ENCODE measurements around the gene TIAM1. TPM values are rescaled to one million over a fixed set of nuclear protein-coding genes. Genes with fewer than 3 reads are reported as not detected.

Gene TIAM1
- total RNA-seq, 1 experiment from 2014 or later = 22.5 TPM

GRCh38 chr21:31136891-31137290 is 207.2 kb downstream of the TIAM1 start:
- Histone ChIP-seq H3K36me3 (ENCODE audit: low read depth) (0 out of 2 replicates have a peak, but pooled peaks cover 6% of the 10 kb centered on the region), H3K4me2 (no peak overlapping the region), H2AFZ (no peak overlapping the region), H3K27ac (no peak overlapping the region), H3K4me3 (no peak overlapping the region), H4K20me1 (ENCODE audit: insufficient read depth) (no peaks in the 10 kb centered on the region), H3F3A (ENCODE audit: insufficient read depth, low read depth) (no peaks in the 10 kb centered on the region), H3K79me2 (ENCODE audit: low read depth) (no peaks in the 10 kb centered on the region), H3K9me2 (ENCODE audit: insufficient read depth) (no peaks in the 10 kb centered on the region), H3K4me1 (replicated peaks; ENCODE audit: insufficient read depth) (no peaks in the 10 kb centered on the region), H3K9me3 (ENCODE audit: insufficient read depth, low read depth) (no peaks in the 10 kb centered on the region), H3K27me3 (ENCODE audit: insufficient read depth, low read depth) (no peaks in the 10 kb centered on the region)
- TF ChIP-seq CTCF (conservative IDR thresholded peaks at IDR 0.05) = no peak
- no peak for TF ChIP-seq EZH2 (IDR thresholded peaks at IDR 0.05; ENCODE audit: low read depth)
- intact Hi-C loops (cut with micrococcal nuclease; ENCODE audit: unreplicated experiment) = no loop called here
- ChIA-PET CTCF (no interaction called here), POLR2A (ENCODE audit: unreplicated experiment) (no interaction called here)
- BruUV-seq (replicated peaks) = no TSS peak
- DNase-seq = no peak

GRCh38 chr21:31135531-31136184 is 208.4 kb downstream of the TIAM1 start:
- intact Hi-C loops (cut with micrococcal nuclease; ENCODE audit: unreplicated experiment) = no loop called here
- H3F3A ChIP-seq (ENCODE audit: insufficient read depth, low read depth) = no peaks in the 10 kb centered on the region
- H3K27ac ChIP-seq = no peak overlapping the region
- ChIA-PET CTCF (no interaction called here), POLR2A (ENCODE audit: unreplicated experiment) (no interaction called here)
- H3K27me3 ChIP-seq (ENCODE audit: insufficient read depth, low read depth) = no peaks in the 10 kb centered on the region
- no peaks in the 10 kb centered on the region for H3K9me3 ChIP-seq (ENCODE audit: insufficient read depth, low read depth)
- H3K4me2 ChIP-seq = no peak overlapping the region
- no peak overlapping the region for H2AFZ ChIP-seq
- BruUV-seq (replicated peaks) = no TSS peak
- H3K9me2 ChIP-seq (ENCODE audit: insufficient read depth) = no peaks in the 10 kb centered on the region
- no peaks in the 10 kb centered on the region for H3K79me2 ChIP-seq (ENCODE audit: low read depth)
- H4K20me1 ChIP-seq (ENCODE audit: insufficient read depth) = no peaks in the 10 kb centered on the region
- TF ChIP-seq EZH2 (IDR thresholded peaks at IDR 0.05; ENCODE audit: low read depth) = no peak
- no peak for TF ChIP-seq CTCF (conservative IDR thresholded peaks at IDR 0.05)
- H3K36me3 ChIP-seq (ENCODE audit: low read depth) = 0 out of 2 replicates have a peak, but pooled peaks cover 7% of the 10 kb centered on the region
- no peak for DNase-seq
- H3K4me3 ChIP-seq = no peak overlapping the region
- no peaks in the 10 kb centered on the region for H3K4me1 ChIP-seq (replicated peaks; ENCODE audit: insufficient read depth)

- DNase-seq = no peak
- Histone ChIP-seq H3K27me3 (ENCODE audit: insufficient read depth, low read depth) (no peaks in the 10 kb centered on the region), H3K4me1 (replicated peaks; ENCODE audit: insufficient read depth) (no peaks in the 10 kb centered on the region), H3K36me3 (ENCODE audit: low read depth) (0 out of 2 replicates have a peak, but pooled peaks cover 10% of the 10 kb centered on the region), H4K20me1 (ENCODE audit: insufficient read depth) (no peaks in the 10 kb centered on the region), H3K9me2 (ENCODE audit: insufficient read depth) (no peaks in the 10 kb centered on the region), H3K9me3 (ENCODE audit: insufficient read depth, low read depth) (no peaks in the 10 kb centered on the region), H3K27ac (no peak overlapping the region), H3K4me3 (no peak overlapping the region), H3K79me2 (ENCODE audit: low read depth) (no peaks in the 10 kb centered on the region), H2AFZ (no peak overlapping the region), H3F3A (ENCODE audit: insufficient read depth, low read depth) (no peaks in the 10 kb centered on the region), H3K4me2 (no peak overlapping the region)
- BruUV-seq (replicated peaks) = no TSS peak
- intact Hi-C loops (cut with micrococcal nuclease; ENCODE audit: unreplicated experiment) = no loop called here
- no peak for TF ChIP-seq CTCF (conservative IDR thresholded peaks at IDR 0.05)
- TF ChIP-seq EZH2 (IDR thresholded peaks at IDR 0.05; ENCODE audit: low read depth) = no peak
- CTCF ChIA-PET = no interaction called here
- POLR2A ChIA-PET (ENCODE audit: unreplicated experiment) = no interaction called here
These were observed 210.7 kb downstream of the TIAM1 start for GRCh38 chr21:31133243-31133830.

Data from PC-9 (cell line).